Inferior parietal cortex (tissue), 1 donor: ENCODE measurements around the gene C9orf50.

Source experiments
- DNase-seq: peaks from one replicate; pipeline ENCODE4 v3.0.0-alpha.2; 2016; ENCODE audit errors: extremely low spot score

The C9orf50 gene

DNA sequence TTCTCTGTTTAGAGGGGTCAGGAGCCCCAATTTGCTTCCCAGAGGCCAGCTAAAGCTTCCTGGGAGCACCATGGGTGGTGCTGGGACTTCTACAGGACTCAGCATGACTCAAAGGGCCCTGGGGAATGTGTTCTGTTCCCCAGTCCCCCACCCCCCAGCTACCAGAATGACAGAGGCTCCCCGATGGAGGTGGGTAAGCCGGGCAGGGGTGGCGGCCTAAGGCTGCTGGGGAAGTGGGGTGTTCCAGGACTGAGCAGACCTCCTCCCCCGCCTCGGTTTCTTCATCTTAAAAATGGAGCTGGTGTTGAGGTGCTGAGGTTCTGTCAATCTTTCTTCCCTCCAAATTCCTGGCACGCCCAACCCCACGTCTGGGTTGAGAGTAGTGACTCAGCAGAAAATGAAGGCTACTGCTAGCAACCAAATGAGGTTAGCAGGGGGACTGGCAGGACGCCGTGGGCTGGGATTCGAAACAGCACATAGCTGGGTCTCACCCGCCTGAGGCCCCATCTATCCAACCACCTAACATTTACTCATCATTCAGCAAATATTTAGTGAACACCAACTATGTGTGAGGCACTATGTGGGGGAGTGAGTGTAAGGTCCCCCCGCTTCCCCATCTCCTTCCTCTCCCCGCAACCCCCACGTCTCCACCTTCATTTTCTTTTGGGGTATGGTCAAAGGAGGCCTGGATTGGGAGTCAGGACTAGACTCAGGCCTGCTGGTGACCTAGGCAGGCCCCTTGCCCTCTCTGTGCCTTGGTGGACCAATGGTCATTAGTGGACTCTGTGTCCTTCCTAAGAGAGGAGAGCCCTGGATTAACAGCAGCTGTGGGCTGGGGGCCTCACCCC, 50.2 kb downstream of the C9orf50 start:
- no peak for DNase-seq

DNA sequence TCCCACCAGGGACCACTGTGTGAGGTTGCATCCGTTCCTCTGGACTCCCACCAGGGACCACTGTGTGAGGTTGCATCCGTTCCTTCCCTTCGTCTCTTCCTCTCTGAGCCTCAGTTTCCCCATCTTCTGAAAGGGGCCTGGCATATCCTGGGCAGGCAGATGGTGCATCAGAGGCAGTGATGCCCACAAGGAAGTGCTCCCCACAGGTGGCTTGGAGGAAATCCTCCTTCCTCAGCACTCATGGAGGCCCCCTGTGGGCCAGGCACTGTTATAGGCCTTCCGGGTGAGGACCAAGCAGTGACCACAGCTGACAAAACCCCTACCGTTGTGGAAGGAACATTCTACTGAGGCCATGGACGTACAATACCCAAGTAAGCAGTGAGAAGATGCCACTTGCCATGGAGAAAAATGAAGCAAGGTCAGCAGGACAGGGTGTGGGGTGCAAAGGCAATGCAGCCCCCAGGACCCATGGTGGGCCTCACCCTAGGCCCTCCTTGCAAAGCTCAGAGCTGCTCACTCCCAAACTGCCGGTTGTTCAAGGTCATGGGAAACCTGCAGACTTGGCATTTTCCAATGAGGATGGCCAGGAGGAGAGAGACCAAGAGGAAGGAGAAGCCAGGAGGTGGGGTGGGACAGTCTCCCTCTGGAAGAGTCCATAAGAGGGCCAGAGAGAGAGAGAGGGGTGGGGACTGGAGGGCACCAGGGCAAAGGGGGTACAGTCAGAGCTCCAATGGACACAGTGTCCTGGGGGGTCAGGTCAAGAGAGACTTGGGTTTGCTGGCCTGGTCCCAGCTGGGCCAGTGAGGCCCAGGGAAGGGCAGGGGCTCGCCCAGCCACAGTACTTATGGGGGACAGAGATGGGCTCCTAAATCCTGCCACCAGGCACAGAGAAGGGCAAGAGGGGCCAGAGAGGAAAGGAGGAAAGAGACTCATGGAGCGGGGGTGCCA, 51.1 kb downstream of the C9orf50 start:
- no peak for DNase-seq

DNA sequence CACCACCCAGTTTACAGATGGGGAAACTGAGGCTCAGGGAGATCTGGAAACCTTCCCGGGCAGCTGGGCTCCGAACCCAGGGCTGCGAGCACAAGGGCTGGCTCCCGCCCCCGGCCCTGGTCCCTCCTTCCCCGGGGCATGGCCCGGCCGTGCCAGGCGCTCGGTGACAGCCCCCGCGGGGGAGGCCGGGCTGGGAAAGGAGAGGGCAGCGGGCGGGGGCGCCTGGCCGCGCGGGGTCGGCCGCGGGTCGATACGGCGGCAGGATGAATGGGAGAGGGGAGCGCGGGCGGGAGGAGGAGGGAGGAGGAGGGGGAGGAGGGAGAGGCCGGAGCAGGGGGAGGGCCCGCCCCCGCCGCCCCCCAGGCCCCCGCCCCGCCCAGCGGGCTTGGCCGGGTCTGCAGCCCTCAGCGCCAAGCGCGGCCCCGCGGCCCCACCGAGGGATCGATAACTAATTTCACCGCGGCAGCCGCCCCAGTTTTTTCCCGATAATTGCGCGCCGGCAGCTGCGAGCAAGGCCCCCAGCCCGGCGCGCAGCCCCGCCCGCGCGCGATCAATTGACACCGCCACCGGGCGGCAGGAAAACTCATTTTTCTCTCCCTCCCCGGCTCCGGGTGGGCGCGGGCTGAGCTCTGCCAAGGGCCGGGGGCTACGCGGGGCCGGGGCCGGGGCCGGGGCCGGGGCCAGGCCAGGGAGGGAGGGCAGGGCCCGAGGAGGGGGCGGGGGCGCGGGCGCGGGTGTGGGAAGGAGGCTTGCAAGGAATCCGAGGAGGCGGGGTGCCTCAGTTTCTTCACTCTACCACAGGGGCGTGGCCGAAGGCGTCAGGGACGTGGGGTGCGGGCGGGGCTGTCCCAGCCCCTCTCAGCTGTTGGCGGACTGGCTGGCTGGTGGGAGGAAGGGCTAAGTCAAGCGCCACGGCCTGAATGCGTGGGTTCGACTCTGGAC, 52.1 kb downstream of the C9orf50 start:
- DNase-seq, result no peak

DNA sequence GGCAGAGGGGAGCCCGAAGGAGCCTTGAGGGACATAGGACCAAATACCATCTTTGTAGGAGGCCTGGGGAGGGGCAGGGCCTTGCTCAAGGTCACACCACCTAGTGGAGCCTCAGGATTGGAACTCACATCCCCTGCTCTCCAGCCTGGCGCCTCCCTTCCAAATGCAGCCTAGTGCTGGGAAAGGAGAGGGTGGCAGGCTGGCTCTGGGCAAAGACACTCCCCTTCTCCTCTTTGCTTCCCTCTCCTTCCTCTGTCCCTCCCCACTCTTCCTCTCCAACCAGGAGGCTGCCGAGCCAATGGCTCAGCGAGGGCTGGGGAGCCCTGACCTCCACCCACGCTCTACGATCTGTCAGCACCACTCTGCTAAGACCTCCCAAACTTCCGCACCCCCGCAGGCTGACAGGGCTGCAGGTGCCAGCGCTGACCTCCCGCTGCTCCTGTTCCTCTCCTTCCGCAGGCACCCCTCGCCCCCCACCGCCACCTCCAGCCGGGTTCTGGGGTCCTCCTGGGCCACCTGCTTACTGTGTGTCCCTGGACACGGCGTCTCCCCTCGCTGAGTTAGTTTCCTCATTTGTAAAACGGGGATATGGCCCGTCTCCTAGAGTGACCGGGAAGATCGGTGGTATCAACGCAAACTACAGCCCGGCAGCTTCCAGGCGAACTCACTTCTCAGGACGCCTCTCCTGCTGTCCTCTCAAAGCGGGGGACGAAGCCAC, 52.9 kb downstream of the C9orf50 start:
- no peak for DNase-seq

DNA sequence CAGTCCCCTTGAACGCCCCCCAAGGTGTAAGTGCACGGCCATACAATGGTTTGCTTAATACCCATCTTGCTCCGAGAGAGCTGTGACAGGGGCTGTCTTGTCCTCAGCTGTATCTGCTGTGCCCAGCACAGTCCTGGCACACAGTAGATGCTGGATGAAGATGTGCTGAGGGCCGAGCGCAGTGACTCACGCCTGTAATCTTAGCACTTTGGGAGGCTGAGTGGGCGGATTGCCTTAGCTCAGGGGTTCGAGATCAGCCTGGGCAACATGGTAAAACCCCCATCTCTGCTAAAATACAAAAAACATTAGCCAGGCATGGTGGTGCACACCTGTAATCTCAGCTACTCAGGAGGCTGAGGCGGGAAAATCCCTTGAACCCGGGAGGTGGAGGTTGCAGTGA, 53.6 kb downstream of the C9orf50 start:
- DNase-seq, result no peak

DNA sequence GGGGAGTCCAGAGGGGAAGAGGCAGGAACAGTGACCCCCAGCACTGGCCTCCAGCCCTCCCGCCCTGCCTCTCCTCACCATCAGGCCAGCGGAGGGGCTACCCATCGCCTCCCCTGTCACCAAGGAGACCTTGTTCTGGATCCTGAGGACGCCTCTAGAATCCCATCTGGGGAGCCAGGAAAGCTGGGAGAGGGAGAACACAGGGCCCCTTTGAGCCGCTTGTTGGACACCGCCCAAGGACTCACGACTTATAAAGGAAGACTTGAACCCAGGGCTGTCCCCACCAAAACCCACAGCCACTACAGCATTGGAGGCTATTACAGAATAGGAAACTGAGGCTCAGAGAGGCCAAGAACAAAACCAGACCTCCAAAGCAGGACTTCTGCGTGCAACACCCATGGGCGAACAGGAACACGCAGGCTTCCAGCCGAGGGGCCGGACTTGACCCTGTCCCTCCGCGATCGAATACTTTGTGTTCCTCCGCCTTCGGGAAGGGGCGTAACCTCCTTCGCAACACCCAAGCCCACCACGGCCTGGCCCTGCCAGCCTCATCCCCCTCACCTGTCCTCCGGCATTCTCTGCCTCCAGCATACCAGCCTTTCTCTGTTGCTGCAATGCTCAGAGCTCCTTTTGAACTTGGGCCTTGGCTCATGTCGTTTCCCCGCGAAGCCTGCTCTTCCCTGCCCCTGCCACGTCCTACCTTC, 54.2 kb downstream of the C9orf50 start:
- no peak for DNase-seq

DNA sequence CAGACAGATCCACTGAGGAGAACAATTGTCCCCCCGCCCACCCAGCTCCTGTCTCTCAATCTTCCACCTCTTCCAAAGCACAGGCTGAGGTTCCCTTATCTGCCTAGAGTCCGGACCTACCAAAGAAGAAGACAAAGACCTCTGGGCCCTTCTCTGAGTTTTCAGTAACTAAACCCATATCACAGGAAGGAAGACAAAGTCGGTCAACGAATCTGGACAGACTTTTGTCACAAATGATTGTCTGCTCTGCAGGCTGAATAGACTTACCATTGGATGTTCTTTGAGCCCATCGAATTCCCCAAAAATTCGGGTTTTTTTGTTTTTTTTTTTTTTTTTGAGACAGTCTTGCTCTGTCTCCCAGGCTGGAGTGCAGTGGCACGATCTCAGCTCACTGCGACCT, 58.0 kb downstream of the C9orf50 start:
- no peak for DNase-seq

DNA sequence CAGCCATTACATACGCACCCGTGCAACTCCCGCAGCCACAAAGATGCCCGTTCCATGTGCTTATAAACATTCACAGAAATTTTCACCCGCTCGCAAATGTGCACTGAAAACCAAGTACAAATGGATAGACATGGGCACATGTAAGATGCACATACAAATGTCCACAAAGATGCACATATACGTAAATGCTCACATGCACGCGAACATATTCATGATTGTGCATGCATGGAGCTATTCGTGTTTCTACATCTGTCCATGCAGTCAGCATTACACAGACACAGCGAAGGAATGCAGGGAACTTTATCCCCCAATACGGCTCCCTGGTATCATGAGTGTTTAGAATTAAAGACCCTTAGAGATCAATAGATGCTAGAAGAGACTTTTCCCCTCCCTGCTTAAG, 58.4 kb downstream of the C9orf50 start:
- no peak for DNase-seq
